K562 (cell line): ENCODE results near the gene ZDHHC1. TPM values are rescaled to one million over a fixed set of nuclear protein-coding genes. Genes with fewer than 3 reads are reported as not detected.

Experiments
- ATAC-seq: fragments of 200-7000 bp; cut with Tn5 transposase; 3 replicates; pipeline ENCODE4 v1.9.1; 2020; ENCODE audit warnings: moderate library complexity
- BruUV-seq: library from RNA; stranded (reverse); fragments of 400-500 nt; replicated peaks from 2 replicates; lab custom pipeline; 2021; lab: Mats Ljungman, UMichigan
- CTCF ChIA-PET: fragments of 300-600 bp; formaldehyde crosslinking; extraction: SDS; loops from one replicate; lab custom pipeline; 2021; ENCODE audit warnings: low intra/inter-chr PET ratio; lab: Yijun Ruan, JAX
- POLR2A ChIA-PET: fragments of 300-600, 350-650 bp; sonication (Branson Sonifier 250); formaldehyde crosslinking; extraction: SDS; loops from one replicate; lab custom pipeline; 2021; ENCODE audit warnings: antibody characterized with exemption, inconsistent platforms; lab: Yijun Ruan, JAX
- DNase-seq, 4 experiments: peaks; one replicate each; pipeline versions ENCODE4 v3.0.0 to v3.0.0-alpha.2; 2011 to 2018; ENCODE audit warnings: low spot score in 3 of 4, mixed read lengths in 3 of 4; ENCODE audit errors: extremely low read depth in 1 of 4
- FAIRE-seq: peaks from 2 replicates; lab custom pipeline; 2011; peaks lifted over from hg19 to GRCh38; lab: Jason Lieb, UNC
- H2AFZ ChIP-seq: 2 replicates; pipeline ENCODE4 v1.6.0; 2011; ENCODE audit warnings: low read depth, low read length, control low read depth, inconsistent platforms
- H3K27ac ChIP-seq: fragments of 200-600 bp; 3 replicates; pipeline ENCODE4 v1.8.0; 2011; ENCODE audit warnings: low read depth, mild to moderate bottlenecking, control low read depth, inconsistent platforms, low read length, moderate library complexity, mixed read lengths; ENCODE audit errors: extremely low read depth
- H3K27me3 ChIP-seq, 2 experiments: fragments of 300-600 bp in 1 of 2; 2 replicates in 1 of 2; 3 replicates in 1 of 2; pipeline versions ENCODE4 v1.6.0 to v1.8.0; 2011; ENCODE audit warnings: inconsistent platforms in 2 of 2, low read length in 2 of 2, mild to moderate bottlenecking in 1 of 2, mixed read lengths in 1 of 2, moderate library complexity in 1 of 2; ENCODE audit not compliant: control insufficient read depth in 2 of 2, insufficient read depth in 2 of 2
- H3K36me3 ChIP-seq: fragments of 300-600 bp; 3 replicates; pipeline ENCODE4 v1.8.0; 2011; ENCODE audit warnings: mild to moderate bottlenecking, low read length, inconsistent platforms; ENCODE audit not compliant: control insufficient read depth, insufficient read depth
- H3K4me1 ChIP-seq, 2 experiments: fragments of 200-600 bp in 1 of 2; replicated peaks in 1 of 2; 2 replicates in 1 of 2; 3 replicates in 1 of 2; pipeline versions ENCODE4 v1.5.1 to v1.8.0; 2011; ENCODE audit warnings: inconsistent platforms in 2 of 2, low read length in 2 of 2, mild to moderate bottlenecking in 1 of 2, mixed read lengths in 1 of 2, moderate library complexity in 1 of 2; ENCODE audit not compliant: control insufficient read depth in 2 of 2, insufficient read depth in 2 of 2
- H3K4me2 ChIP-seq: 2 replicates; pipeline ENCODE4 v1.6.1; 2011; ENCODE audit warnings: low read length, control low read depth, inconsistent platforms, mixed read lengths; ENCODE audit not compliant: insufficient read depth
- H3K4me3 ChIP-seq: fragments of 200-600 bp; sonication (generic), shearing (Covaris generic); 2 replicates; pipeline ENCODE4 v1.5.1; 2016; ENCODE audit warnings: control low read depth, inconsistent platforms
- H3K79me2 ChIP-seq: fragments of 200-600 bp; 3 replicates; pipeline ENCODE4 v1.8.0; 2011; ENCODE audit warnings: low read length, inconsistent platforms; ENCODE audit not compliant: control insufficient read depth, insufficient read depth
- H3K9ac ChIP-seq, 2 experiments: 2 replicates each; pipeline versions ENCODE4 v1.6.0 to v1.6.1; 2011; ENCODE audit warnings: low read depth in 2 of 2, low read length in 2 of 2, control low read depth in 1 of 2, inconsistent platforms in 1 of 2, mild to moderate bottlenecking in 1 of 2, mixed read lengths in 1 of 2; ENCODE audit not compliant: insufficient read depth in 1 of 2
- H3K9me1 ChIP-seq: one replicate; pipeline ENCODE4 v1.6.0; 2011; ENCODE audit warnings: inconsistent platforms, mild to moderate bottlenecking, low read length, moderate library complexity; ENCODE audit not compliant: control insufficient read depth, insufficient read depth
- H3K9me3 ChIP-seq: replicated peaks from 2 replicates; pipeline ENCODE4 v1.5.1; 2011; ENCODE audit warnings: low read depth, low read length, inconsistent platforms; ENCODE audit not compliant: control insufficient read depth, insufficient read depth
- H4K20me1 ChIP-seq: replicated peaks from 2 replicates; pipeline ENCODE4 v1.6.1; 2011; ENCODE audit warnings: low read length, inconsistent platforms, mixed read lengths; ENCODE audit not compliant: control insufficient read depth, insufficient read depth
- FUS ChIP-seq: fragments of 200-400 bp; formaldehyde crosslinking; optimal IDR thresholded peaks from 2 replicates; pipeline ENCODE3; 2017; ENCODE audit warnings: low read depth, low read length
- GABPA ChIP-seq: fragments of 200-800 bp; sonication (Bioruptor generic); conservative IDR thresholded peaks from 2 replicates; pipeline ENCODE4 v1.6.1; 2016; ENCODE audit warnings: low read depth, missing genetic modification characterization, missing compliant biosample characterization
- HNRNPH1 ChIP-seq: fragments of 200-400 bp; formaldehyde crosslinking; optimal IDR thresholded peaks from 2 replicates; pipeline ENCODE3; 2017; ENCODE audit warnings: low read depth, mild to moderate bottlenecking, low read length, moderate library complexity
- IFI16 ChIP-seq: fragments of 250-450 bp; sonication (Bioruptor Pico); IDR thresholded peaks from 2 replicates; pipeline ENCODE4 v2.1.2; 2022; ENCODE audit warnings: mild to moderate bottlenecking, inconsistent platforms
- NCOA2 ChIP-seq, 2 experiments: fragments of 450-650 bp; IDR thresholded peaks; 2 replicates each; pipeline ENCODE4 v1.6.1; 2018; ENCODE audit warnings: mild to moderate bottlenecking in 2 of 2, moderate library complexity in 1 of 2; ENCODE audit not compliant: partially characterized antibody in 2 of 2
- NFYB ChIP-seq: IDR thresholded peaks from 2 replicates; pipeline ENCODE4 v1.6.1; 2011; ENCODE audit warnings: mild to moderate bottlenecking, moderate library complexity; ENCODE audit not compliant: insufficient read length; ENCODE audit errors: extremely low read depth
- PTTG1 ChIP-seq: fragments of 450-650 bp; IDR thresholded peaks from 2 replicates; pipeline ENCODE4 v1.6.1; 2016; ENCODE audit warnings: low read depth, mild to moderate bottlenecking, missing genetic modification characterization, missing compliant biosample characterization
- SNIP1 ChIP-seq: fragments of 450-650 bp; IDR thresholded peaks from 2 replicates; pipeline ENCODE4 v1.7.1; 2017; ENCODE audit warnings: low read depth, mild to moderate bottlenecking
- STAT5B ChIP-seq: fragments of 250-450 bp; sonication (Bioruptor Pico); IDR thresholded peaks from 2 replicates; pipeline ENCODE4 v1.8.0; 2021; ENCODE audit warnings: mild to moderate bottlenecking, inconsistent platforms
- TAF7 ChIP-seq: fragments of 450-650 bp; IDR thresholded peaks from 2 replicates; pipeline ENCODE4 v1.6.1; 2016; ENCODE audit warnings: missing genetic modification characterization, missing compliant biosample characterization
- TFE3 ChIP-seq: fragments of 450-650 bp; formaldehyde crosslinking; IDR thresholded peaks from 2 replicates; pipeline ENCODE4 v1.4.0; 2020; ENCODE audit warnings: mild to moderate bottlenecking, mixed read lengths
- ZBTB9 ChIP-seq: fragments of 450-650 bp; formaldehyde crosslinking; IDR thresholded peaks from 2 replicates; pipeline ENCODE4 v1.4.0; 2020; ENCODE audit warnings: mild to moderate bottlenecking, moderate library complexity
- ZC3H4 ChIP-seq: sonication (generic); formaldehyde crosslinking; IDR thresholded peaks from 2 replicates; pipeline ENCODE4 v1.9.0; 2021; ENCODE audit warnings: missing genetic modification reagents, borderline replicate concordance
- ZNF133 ChIP-seq: fragments of 250-450 bp; sonication (Bioruptor Pico); IDR thresholded peaks from 2 replicates; pipeline ENCODE4 v1.4.0; 2020; ENCODE audit warnings: mild to moderate bottlenecking
- ZNF449 ChIP-seq: fragments of 250-450 bp; sonication (Bioruptor Pico); IDR thresholded peaks from 2 replicates; pipeline ENCODE4 v1.8.0; 2022; ENCODE audit warnings: moderate library complexity, mild to moderate bottlenecking, inconsistent platforms
- ZNF584 ChIP-seq: fragments of 200-800 bp; sonication (Bioruptor generic); IDR thresholded peaks from 2 replicates; pipeline ENCODE4 v1.6.1; 2016; ENCODE audit warnings: low read depth, mild to moderate bottlenecking, missing genetic modification characterization, missing compliant biosample characterization
- WGBS: fragments of 100-300 bp; shearing (Covaris generic); methylation state at CpG from one replicate; pipeline ENCODE4 v1.1.6; 2016; ENCODE audit warnings: low coverage, mixed read lengths; ENCODE audit not compliant: insufficient coverage; ENCODE audit errors: missing lambda C conversion rate; 5-methylcytosine and 5-hydroxymethylcytosine counted together
- in situ Hi-C: fragments of 300-500 bp; cut with MboI; formaldehyde crosslinking; loops from 4 replicates; pipeline ENCODE4 v1.15.0; 2018; ENCODE audit warnings: inconsistent platforms, mixed read lengths
- intact Hi-C: fragments of 100-400 bp; cut with micrococcal nuclease; formaldehyde crosslinking; loops from 2 replicates; pipeline ENCODE4 v1.14.2; 2022
- polyA plus RNA-seq, 8 experiments: library from polyadenylated mRNA; depleted of rRNA in 4 of 8; stranded (reverse) in 5 of 8; unstranded in 3 of 8; fragments of >200 nt; fragmentation: Nextera tagmentation in 2 of 8; fragmentation: Illumina TruSeq in 1 of 8; extraction: Ambion mirVana in 2 of 8; extraction: Trizol in 1 of 8; gene quantifications; 2 replicates each; pipeline versions ENCODE4 v1.2.1 to v1.2.3, GENCODE V29; 2011 to 2014; ENCODE audit warnings: inconsistent platforms in 1 of 8, missing spikeins in 1 of 8
- total RNA-seq, 7 experiments: library from RNA; depleted of rRNA in 6 of 7; stranded (reverse); fragments of >200 nt in 6 of 7; fragmentation: Illumina TruSeq in 2 of 7; extraction: Trizol in 2 of 7; gene quantifications; 2 replicates each; pipeline versions ENCODE4 v1.2.1 to v1.2.3, GENCODE V29; 2011 to 2021; ENCODE audit warnings: low replicate concordance in 1 of 7
- TF ChIP-seq, protein P1 (sequence below): fragments of 250-450 bp; sonication (Bioruptor Pico); IDR thresholded peaks from 2 replicates; pipeline ENCODE4 v1.5.0; 2021

ZDHHC1 gene
- total and polyA plus RNA-seq, 9 of the 15 experiments (the other 6 are each of a cell fraction or from before 2014, with no cell fraction given): 0.06 to 0.77 (median 0.25) TPM; not detected in 4

- TF ChIP-seq TFE3 (CRISPR knock-in tag) (no peak), NFYB (no peak), PTTG1 (tag) (no peak), IFI16 (CRISPR knock-in tag) (no peak), ZC3H4 (no peak), GABPA (no peak), HNRNPH1 (no peak)
- TF ChIP-seq, protein P1, sequence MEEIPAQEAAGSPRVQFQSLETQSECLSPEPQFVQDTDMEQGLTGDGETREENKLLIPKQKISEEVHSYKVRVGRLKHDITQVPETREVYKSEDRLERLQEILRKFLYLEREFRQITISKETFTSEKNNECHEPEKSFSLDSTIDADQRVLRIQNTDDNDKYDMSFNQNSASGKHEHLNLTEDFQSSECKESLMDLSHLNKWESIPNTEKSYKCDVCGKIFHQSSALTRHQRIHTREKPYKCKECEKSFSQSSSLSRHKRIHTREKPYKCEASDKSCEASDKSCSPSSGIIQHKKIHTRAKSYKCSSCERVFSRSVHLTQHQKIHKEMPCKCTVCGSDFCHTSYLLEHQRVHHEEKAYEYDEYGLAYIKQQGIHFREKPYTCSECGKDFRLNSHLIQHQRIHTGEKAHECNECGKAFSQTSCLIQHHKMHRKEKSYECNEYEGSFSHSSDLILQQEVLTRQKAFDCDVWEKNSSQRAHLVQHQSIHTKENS: no peak
Measured at GRCh38 chr16:67388591-67388990, 27.7 kb downstream of the ZDHHC1 start (continued).

DNA sequence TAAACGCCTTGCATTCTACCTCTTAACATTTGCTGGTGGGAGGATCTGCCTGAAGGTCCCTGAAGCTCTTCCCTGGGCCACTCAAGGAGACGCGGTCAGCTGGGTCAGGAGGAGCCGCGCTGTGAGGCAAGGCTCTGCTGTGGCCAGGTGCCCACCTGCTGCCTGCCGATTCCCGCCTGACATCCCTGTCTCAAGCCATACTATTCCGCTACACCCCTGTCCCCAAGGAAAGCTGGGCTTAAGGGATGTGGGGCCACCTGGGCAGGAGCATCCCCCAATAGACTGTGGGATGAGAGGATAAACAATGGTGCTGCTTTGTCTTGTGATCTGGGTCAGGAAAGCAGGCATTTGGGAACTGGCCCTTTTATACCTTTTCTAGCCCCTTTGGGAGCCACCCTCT lies 28.1 kb downstream of the ZDHHC1 start:
- H3K9ac ChIP-seq: no peak overlapping the region
- ATAC-seq: no peak
- ChIA-PET POLR2A (interaction anchor here (0.8 to 1.5 kb wide), 2 partner anchors 11 to 41 kb away, joined by 3 to 6 read pairs; no protein-coding TSS in a partner anchor), CTCF (interaction anchor here (0.6 kb wide), 1 partner anchor 120 kb away, joined by 3 read pairs; no protein-coding TSS in a partner anchor)
- H3K4me3 ChIP-seq: no peak overlapping the region
- H3K27ac ChIP-seq: no peak overlapping the region
- H3K79me2 ChIP-seq: no peaks in the 10 kb centered on the region
- H3K9me1 ChIP-seq: no peaks in the 10 kb centered on the region
- no TSS peak for BruUV-seq
- no peaks in the 10 kb centered on the region for H4K20me1 ChIP-seq
- no peak overlapping the region for H2AFZ ChIP-seq
- peaks cover 0 to 29% of the 10 kb centered on the region in 2 experiments; a peak in 3 of 5 replicates for H3K4me1 ChIP-seq
- no peaks in the 10 kb centered on the region for H3K36me3 ChIP-seq
- no peaks in the 10 kb centered on the region for H3K9me3 ChIP-seq
- 15% methylated on average over 8 of the region's 8 CpGs for WGBS
- intact Hi-C loops (no loop called here), in situ Hi-C loops (no loop called here)
- peaks cover 22 to 75% of the 10 kb centered on the region in 2 experiments for H3K27me3 ChIP-seq
- no peak for DNase-seq
- no peak for FAIRE-seq
- no peak overlapping the region for H3K4me2 ChIP-seq
- no peak for TF ChIP-seq FUS
- TF ChIP-seq ZNF133 (CRISPR knock-in tag): no peak
- TF ChIP-seq ZNF584 (CRISPR knock-in tag): no peak
- TF ChIP-seq ZNF449 (CRISPR knock-in tag): no peak
- TF ChIP-seq TAF7 (tag): no peak
- TF ChIP-seq ZBTB9 (CRISPR knock-in tag): no peak
- no peak for TF ChIP-seq NCOA2 (IDR thresholded peaks at IDR 0.05; ENCODE audit: partially characterized antibody in 2 of 2)
- no peak for TF ChIP-seq STAT5B (CRISPR knock-in tag)
- TF ChIP-seq SNIP1: no peak
